ENCODE measurements around the gene EME2. TPM values are rescaled to one million over a fixed set of nuclear protein-coding genes. Genes with fewer than 3 reads are reported as not detected.

Gene EME2
- total RNA-seq, 1 experiment from 2014 or later: 3.5 TPM

GRCh38 chr16:1762879-1763520 lies 9.6 kb upstream of the EME2 start:
- in situ Hi-C loops (cut with HindIII; ENCODE audit: low pct_unique_long_range_greater_than_20kb, low sequenced_read_pairs): no loop called here
- DNase-seq (ENCODE audit: low read depth): no peak

- in situ Hi-C loops (cut with HindIII; ENCODE audit: low pct_unique_long_range_greater_than_20kb, low sequenced_read_pairs): no loop called here
- no peak for DNase-seq (ENCODE audit: low read depth)
Measured at GRCh38 chr16:1763521-1764511, 8.8 kb upstream of the EME2 start.

GRCh38 chr16:1764971-1765370 lies 7.6 kb upstream of the EME2 start:
- in situ Hi-C loops (cut with HindIII; ENCODE audit: low pct_unique_long_range_greater_than_20kb, low sequenced_read_pairs): no loop called here
- no peak for DNase-seq (ENCODE audit: low read depth)

DNA sequence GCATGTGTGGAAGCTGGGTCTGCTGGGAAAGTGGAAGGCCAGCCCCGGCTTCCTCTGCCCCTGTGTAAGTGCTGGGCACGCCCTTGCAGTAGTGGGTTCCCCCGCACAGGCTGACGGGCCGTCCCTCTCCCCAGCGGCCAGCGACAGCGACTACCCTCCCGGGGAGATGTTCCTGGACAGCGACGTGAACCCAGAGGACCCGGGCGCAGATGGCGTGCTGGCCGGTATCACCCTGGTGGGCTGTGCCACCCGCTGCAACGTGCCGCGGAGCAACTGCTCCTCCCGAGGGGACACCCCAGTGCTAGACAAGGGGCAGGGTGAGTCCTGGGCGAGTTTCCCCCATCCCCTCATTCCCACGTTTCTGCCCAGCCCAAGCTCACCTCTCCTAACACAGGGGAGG lies 6.8 kb upstream of the EME2 start:
- in situ Hi-C loops (cut with HindIII; ENCODE audit: low pct_unique_long_range_greater_than_20kb, low sequenced_read_pairs): no loop called here
- DNase-seq (ENCODE audit: low read depth): no peak

DNA sequence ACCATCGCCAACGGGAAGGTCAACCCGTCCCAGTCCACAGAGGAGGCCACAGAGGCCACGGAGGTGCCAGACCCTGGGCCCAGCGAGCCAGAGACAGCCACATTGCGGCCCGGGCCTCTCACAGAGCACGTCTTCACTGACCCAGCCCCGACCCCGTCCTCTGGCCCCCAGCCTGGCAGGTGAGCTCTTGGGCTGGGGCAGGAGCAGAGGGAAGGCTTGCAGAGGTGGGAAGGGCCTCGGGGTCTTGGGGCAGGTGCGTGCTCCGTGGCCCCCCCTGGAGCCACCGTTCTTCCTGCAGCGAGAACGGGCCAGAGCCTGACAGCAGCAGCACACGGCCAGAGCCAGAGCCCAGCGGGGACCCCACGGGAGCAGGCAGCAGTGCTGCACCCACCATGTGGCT lies 6.4 kb upstream of the EME2 start:
- no peak for DNase-seq (ENCODE audit: low read depth)
- in situ Hi-C loops (cut with HindIII; ENCODE audit: low pct_unique_long_range_greater_than_20kb, low sequenced_read_pairs): no loop called here

- DNase-seq (ENCODE audit: low read depth): no peak
- in situ Hi-C loops (cut with HindIII; ENCODE audit: low pct_unique_long_range_greater_than_20kb, low sequenced_read_pairs): no loop called here
Measured at GRCh38 chr16:1766701-1767100, 5.9 kb upstream of the EME2 start.

DNA sequence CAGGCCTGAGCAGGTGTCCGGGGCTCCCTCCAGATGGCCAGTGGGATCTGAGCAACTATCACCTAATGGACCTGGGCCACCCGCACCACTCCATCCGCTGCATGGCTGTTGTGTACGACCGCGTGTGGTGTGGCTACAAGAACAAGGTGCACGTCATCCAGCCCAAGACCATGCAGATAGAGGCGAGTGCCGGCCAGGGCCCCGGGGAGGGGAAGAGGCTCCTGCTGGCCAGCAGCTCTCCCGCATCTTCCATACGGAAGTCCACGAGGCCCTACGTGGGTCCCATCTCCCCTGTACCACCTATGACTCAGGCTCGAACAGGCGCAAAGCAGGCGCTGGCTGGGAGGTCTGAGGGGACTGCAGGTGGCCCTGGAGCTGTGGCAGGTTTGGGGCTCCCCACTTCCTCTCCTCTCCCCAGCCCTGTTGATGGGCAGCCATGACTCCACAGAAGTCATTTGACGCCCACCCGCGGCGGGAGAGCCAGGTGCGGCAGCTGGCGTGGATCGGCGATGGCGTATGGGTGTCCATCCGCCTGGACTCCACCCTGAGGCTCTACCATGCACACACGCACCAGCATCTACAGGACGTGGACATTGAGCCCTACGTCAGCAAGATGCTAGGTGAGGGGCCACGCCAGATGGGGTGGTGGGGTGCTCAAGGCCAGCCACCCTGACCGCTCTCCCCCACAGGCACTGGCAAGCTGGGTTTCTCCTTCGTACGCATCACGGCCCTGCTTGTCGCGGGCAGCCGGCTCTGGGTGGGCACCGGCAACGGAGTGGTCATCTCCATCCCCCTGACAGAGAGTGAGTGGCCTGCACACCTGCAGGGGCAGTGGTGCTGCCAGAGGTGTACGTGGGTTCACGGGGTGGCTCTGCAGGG lies 5.3 kb upstream of the EME2 start:
- in situ Hi-C loops (cut with HindIII; ENCODE audit: low pct_unique_long_range_greater_than_20kb, low sequenced_read_pairs): no loop called here
- DNase-seq (ENCODE audit: low read depth): no peak

- DNase-seq (ENCODE audit: low read depth): no peak
- in situ Hi-C loops (cut with HindIII; ENCODE audit: low pct_unique_long_range_greater_than_20kb, low sequenced_read_pairs): no loop called here
Measured at GRCh38 chr16:1768061-1768766, 4.4 kb upstream of the EME2 start.

DNA sequence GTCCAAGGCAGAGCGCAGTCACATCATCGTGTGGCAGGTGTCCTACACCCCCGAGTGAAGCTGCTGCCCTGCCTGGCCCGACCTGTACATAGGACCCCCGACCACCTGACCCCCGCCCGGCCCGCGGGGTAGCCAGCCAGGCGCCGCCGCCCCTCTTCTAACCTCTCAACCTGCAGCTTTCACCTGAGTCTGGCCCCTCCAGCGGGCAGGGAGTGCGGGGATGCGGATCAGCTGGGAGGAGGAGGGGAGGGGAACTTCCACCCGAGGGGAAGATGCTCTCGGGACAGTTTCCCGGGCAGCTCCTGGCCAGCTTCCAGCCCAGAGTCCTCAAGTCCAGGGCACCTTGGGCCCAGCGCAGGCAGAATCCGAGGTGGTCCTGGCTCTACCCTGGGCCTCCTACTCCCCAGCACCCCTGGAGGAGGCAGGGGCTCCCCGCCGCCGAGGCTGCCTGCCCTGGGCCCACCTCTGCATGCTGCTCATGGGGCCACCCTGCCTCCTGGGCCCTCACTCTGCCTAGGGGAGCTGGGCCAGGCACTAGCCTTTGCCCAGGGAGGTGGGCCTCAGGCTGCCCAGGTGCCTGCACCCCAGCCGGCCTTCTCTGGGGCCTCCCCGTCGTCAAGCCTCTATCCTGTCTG lies 3.7 kb upstream of the EME2 start:
- in situ Hi-C loops (cut with HindIII; ENCODE audit: low pct_unique_long_range_greater_than_20kb, low sequenced_read_pairs): no loop called here
- DNase-seq (ENCODE audit: low read depth): no peak

GRCh38 chr16:1769402-1770300 lies 3.0 kb upstream of the EME2 start:
- no peak for DNase-seq (ENCODE audit: low read depth)
- in situ Hi-C loops (cut with HindIII; ENCODE audit: low pct_unique_long_range_greater_than_20kb, low sequenced_read_pairs): no loop called here

DNA sequence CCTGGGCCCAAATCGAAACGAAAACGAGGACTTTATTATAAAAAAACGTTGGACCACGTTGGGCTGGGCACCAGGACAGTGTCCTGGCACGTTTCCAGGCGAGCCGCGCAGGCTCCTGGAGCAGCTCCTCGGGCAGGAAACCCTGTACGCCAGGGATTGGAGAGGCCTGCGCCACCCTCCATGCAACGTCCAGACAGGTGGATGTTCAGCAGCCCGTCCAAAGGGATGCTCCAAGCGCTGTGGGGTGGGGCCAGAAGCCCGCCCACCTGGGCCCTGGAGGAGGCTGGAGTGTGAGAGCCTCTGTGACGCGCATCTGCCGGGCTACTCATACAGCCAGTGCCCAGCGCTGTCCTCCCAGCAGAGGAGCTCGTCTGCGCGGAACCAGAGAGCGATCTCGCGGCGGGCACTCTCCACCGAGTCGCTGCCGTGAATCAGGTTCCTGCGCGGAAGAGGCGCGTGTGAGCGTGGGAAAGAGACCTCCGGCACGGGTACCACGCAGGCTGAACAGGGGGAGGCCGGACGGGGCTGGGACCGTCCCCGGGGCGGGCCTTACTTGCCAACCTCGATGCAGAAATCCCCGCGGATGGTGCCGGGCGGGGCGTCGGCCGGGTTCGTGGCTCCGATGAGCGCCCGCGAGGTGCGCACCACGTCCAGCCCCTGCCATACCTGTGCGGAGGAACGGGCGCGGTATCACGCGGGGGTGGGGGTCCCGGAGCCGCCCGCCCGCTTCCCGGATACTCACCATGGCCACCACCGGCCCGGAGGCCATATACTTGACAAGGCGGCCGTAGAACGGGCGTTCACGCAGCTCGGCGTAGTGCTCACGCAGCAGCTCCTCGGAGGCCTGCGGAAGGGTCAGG lies 2.1 kb upstream of the EME2 start:
- peak; percentile 75 for DNase-seq (ENCODE audit: low read depth)
- in situ Hi-C loops (cut with HindIII; ENCODE audit: low pct_unique_long_range_greater_than_20kb, low sequenced_read_pairs): no loop called here

DNA sequence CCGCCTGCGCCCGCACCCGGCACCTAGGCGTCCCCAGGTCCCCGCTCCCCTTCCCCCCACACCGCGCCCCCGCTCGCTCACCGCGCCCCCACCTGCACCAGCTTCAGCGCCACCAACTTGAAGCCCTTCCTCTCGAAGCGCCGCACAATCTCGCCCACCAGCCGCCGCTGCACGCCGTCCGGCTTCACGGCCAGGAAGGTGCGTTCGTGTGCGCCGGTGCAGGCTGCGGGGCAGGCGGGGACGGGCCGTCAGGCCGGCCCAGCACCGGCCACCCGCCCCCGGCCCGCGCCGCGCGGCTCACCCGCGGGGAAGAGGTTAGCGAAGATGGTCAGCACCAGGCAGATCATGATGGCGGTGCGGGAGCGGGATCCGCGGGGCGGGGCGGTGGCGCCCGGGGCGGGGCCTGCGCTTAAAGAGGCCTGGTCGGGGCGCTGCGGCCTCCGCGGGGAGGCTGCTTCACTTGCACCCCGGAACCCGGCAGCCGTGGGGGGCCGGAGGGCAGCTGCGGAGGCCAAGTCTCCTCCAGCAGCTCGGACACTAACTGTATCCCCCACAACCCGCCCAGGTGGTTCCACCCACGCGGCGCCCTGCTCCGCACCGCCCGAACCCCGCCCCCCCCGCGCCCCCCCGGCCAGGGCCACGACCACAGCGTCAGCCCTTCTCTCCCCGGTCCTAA lies 1.3 kb upstream of the EME2 start, which contains the start of gene NME3:
NME3 (minus strand) TSS at position 356 of the 676 bp plus-strand sequence; CDS start at position 347, 9 bp downstream.
- in situ Hi-C loops (cut with HindIII; ENCODE audit: low pct_unique_long_range_greater_than_20kb, low sequenced_read_pairs): no loop called here
- peak; percentile 75 for DNase-seq (ENCODE audit: low read depth)

GRCh38 chr16:1771864-1772361 lies 697 bp upstream of the EME2 start:
- DNase-seq (ENCODE audit: low read depth): no peak
- in situ Hi-C loops (cut with HindIII; ENCODE audit: low pct_unique_long_range_greater_than_20kb, low sequenced_read_pairs): no loop called here

DNA sequence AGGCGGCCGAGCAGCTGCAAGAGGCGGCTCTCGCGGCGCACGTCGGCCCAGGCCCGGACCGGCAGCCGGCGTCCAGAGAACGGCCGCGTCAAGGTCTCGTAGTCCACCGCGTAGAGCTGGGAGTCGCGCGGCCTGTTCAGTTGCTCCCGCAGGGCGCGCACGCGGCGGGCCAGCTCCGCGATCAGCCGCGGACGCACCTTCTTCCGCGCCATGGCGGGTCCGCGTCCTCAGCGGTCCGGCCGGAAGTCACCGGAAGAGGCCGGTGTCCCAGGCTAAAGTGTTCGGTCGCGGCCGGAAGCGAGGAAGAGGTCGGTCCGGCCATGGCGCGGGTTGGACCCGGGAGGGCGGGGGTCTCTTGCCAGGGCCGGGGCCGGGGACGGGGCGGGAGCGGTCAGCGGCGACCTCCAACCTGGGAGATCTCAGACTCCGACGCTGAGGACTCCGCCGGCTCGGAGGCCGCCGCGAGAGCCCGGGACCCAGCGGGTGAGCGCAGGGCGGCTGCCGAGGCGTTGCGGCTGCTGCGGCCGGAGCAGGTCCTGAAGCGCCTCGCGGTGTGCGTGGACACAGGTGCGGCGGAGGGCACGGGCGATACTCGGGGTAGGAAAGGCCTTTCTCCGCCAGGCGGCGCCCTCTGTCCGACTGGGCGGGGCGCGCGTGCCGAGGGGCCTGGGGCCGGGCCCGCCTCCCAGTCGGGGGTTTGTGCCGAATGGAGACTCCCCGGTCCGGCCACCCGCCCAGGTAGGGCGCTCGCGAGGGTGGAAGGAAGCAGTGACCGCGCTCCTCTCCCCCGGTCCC lies 495 bp downstream of the EME2 start, which contains the start of gene MRPS34:
MRPS34 (minus strand) TSS at position 227 of the 795 bp plus-strand sequence; CDS start at position 212, 15 bp downstream.
- DNase-seq (ENCODE audit: low read depth): peak; percentile 88
- in situ Hi-C loops (cut with HindIII; ENCODE audit: low pct_unique_long_range_greater_than_20kb, low sequenced_read_pairs): no loop called here
